Embryonic facial prominence (tissue), 1 donor: ENCODE data around the gene WDCP.
"Not testable (repeated sequence)": the region's sequence is repeated elsewhere in the genome, so short reads cannot be mapped to it uniquely, and the experiment has no call there.

Experiments
- DNase-seq: peaks from one replicate; pipeline ENCODE4 v3.0.0-alpha.2; 2016; ENCODE audit errors: extremely low spot score

The WDCP gene

GRCh38 chr2:24058564-24059271, 11.5 kb upstream of the WDCP start:
- no peak for DNase-seq

DNA sequence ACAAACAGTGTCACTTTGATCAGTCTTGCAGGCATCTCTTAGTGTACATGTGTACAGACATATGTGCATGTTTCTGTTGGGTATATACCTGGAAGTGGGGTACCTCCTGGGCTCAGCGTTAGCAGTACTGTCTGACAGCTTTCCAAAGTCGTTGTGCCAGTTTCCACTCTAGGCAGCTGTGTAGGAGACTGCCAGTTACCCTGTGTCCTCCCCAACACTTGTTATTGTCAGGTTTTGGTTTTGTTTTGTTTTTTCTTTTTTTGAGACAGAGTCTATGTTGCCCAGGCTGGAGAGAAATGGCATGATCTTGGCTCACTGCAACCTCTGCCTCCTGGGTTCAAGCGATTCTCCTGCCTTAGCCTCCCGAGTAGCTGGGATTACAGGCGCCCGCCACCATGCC, 8.6 kb upstream of the WDCP start:
- no peak for DNase-seq

GRCh38 chr2:24054366-24055010, 7.3 kb upstream of the WDCP start:
- DNase-seq = no peak

GRCh38 chr2:24052951-24053350, 5.8 kb upstream of the WDCP start:
- DNase-seq = no peak

DNA sequence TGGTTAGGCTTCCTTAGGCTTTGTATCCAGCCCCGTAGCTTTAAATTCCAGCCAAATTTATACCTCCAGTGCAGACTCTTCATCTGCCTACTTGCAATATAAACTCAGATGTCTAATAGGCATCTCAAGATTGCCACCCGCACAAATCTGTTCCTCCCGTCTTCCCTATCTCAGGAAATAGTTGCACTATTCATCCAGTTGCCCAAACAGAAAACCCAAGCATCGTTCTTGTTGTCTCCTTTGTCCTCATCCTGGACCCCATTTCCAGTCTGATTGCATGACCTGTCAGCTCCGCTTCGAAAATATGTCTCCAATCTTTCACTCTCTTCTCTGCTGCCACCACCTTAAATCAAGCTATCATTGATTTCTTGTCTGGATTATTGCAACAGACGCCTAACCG, 4.6 kb upstream of the WDCP start:
- no peak for DNase-seq

GRCh38 chr2:24050041-24050979, 3.1 kb upstream of the WDCP start:
- no peak for DNase-seq

- DNase-seq = no peak
Observed at GRCh38 chr2:24049485-24050021, 2.4 kb upstream of the WDCP start, which contains the start of gene FKBP1B. TSS of gene FKBP1B (plus strand) at chr2:24049741. CDS start at chr2:24049850, 109 bp downstream.

GRCh38 chr2:24048769-24049484, 1.7 kb upstream of the WDCP start:
- DNase-seq = no peak

GRCh38 chr2:24047703-24048033, 477 bp upstream of the WDCP start:
- DNase-seq = no peak

- DNase-seq = no peak
Observed at GRCh38 chr2:24046599-24046929, 627 bp downstream of the WDCP start.

DNA sequence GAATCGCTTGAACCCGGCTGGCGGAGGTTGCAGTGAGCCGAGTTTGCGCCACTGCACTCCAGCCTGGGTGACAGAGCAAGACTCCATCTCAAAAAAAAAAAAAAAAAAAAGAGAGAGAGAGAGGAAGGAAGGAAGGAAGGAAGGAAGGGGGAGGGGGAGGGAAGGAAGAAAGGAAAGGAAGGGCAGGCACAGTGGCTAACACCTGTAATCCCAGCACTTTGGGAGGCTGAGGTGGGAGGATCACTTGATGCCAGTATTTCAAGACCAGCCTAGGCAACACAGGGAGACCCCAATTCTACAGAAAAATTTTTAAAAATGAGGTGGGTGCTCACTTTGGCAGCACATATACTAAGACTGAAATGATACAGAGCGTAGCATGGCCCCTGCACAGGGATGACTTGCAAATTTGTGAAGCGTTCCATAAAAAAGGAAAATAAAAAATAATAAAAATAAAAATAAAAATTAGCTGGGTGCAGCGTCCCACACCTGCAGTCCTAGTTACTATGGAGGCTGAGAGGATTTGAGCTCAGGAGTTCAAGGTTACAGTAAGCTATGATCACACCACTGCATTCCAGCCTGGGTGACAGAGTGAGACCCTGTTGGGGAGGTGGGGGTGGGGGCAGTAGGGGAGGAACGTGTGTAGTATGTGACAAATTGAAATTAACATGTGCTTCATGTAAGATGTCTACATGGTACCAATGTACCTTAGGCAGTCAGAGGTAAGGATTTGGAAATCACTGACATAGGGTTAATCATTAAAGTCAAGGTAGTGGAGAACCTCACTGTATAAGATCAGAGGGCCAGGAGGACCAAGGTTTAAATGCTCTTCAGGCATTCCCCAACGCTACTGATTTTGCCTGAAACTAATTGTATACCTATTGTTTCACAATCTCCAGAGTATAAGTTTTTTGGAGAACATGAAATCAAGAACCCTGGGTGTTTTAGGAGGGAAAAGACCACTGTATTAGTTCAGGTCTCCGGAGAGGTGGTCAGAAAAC, 1.4 kb downstream of the WDCP start:
- DNase-seq = no peak

GRCh38 chr2:24043133-24043532, 4.1 kb downstream of the WDCP start:
- DNase-seq = not testable (repeated sequence)

DNA sequence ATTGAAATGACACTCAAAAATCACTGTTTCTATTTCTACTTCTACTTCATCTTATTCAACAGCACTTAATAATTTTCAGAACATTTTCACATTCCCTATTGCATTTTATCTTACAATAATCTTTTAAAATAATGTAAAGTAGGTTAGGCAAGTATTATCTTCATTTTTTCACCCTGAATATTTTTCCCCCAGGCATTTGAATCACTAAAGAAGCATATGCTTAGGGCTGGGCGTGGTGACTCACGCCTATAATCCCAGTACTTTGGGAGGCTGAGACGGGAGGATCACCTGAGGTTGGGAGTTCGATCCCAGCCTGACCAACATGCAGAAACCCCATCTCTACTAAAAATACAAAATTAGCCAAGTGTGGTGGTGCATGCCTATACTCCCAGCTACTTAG, 6.7 kb downstream of the WDCP start:
- DNase-seq = no peak

DNA sequence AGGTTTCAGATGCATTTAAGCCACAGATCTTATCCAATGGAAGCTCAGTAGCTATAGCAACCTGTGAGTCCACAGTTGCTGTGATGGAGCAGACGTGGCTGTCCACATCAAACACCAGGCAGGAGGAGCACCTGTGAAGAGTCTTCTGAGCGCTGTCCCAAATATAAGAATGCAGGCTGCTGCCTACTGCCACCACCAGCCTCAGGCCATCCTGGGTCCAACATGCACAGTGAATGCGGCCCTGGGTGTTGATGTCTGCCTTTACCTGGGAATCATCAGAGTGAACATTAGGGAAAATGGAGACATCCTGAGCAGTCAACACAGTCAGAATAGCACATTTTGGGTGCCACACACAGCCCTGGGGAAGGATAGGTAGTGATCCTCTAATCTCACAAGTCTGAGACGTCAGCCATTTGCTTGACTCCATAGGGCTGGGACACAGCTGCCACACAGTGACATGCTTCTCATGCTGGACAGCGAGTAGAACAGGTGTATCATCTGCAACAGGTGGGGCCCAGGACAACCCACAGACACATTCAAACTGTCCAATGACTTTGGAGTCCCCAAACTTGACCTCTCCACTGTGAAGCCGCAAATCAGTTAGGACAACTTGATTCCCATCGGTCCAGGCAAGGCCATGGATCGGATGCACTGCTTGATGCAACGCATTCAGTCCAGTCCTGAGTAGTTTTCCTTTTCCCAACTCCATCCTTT, 8.2 kb downstream of the WDCP start:
- DNase-seq = no peak

- DNase-seq = no peak
Observed at GRCh38 chr2:24026233-24026632, 21.0 kb downstream of the WDCP start.

DNA sequence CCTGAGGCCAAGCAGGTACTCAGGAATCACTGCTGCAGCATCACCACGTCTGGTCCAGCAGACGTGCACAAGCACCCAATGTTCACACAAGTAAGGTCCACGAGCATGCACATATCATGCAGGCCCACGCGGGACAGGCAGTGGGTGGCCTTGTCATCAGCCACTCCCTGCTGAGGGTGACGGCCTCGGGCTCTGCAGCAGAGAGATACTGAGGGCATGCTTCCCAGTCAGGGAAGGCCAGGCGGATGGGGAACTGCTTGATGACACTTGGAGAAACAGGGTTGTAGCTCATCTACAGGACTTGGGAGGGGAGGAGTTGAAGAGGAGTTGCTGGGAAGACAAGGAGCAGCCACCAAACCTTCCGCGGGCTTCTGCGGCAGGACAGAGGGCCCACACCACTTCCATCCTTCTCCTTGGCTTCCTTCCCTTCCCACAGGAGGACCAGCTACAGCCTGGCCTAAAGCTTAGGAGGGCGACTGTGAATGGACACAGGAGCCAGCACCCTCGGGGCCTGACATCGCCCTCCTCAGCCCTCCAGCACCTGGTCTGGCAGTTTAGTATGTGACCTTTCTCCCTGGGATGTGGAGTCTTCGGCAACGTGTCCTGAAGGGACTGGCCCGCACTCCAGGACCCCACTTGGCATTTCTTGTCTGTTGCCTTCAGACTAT, 22.1 kb downstream of the WDCP start:
- DNase-seq = no peak

DNA sequence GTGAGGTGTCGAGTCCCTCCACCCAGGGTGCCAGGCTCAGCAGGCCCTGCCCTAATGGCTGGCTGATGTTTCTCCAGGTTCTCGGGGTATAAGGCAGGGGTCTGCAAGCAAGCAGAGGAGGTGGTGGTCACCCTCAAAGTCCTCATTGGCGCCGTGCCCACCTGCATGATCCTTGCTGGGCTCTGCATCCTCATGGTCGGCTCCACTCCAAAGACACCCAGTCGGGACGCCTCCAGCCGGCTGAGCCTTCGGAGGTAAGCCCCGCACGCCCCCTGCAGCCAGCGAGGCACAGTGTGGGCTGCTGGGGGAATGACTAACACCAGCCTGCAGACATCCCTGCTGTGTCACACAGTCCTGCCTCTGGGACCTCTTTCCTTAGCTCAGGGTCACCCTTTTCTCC, 23.2 kb downstream of the WDCP start:
- DNase-seq = no peak

GRCh38 chr2:24022975-24023575, 24.1 kb downstream of the WDCP start:
- DNase-seq = no peak
